HUES48 (cell line): ENCODE data around the gene IBTK.
"Not testable (repeated sequence)": the region's sequence is repeated elsewhere in the genome, so short reads cannot be mapped to it uniquely, and the experiment has no call there.

Experiments used
- H3K27ac ChIP-seq: one replicate; pipeline ENCODE4 v1.7.0; 2013; ENCODE audit warnings: low read depth, low read length, inconsistent platforms
- H3K27me3 ChIP-seq: 2 replicates; pipeline ENCODE4 v1.6.1; 2013; ENCODE audit warnings: mild to moderate bottlenecking, low read length; ENCODE audit not compliant: control insufficient read depth, insufficient read depth
- H3K36me3 ChIP-seq: 2 replicates; pipeline ENCODE4 v1.6.1; 2013; ENCODE audit warnings: low read length; ENCODE audit not compliant: control insufficient read depth, insufficient read depth
- H3K4me1 ChIP-seq: 2 replicates; pipeline ENCODE4 v1.6.1; 2013; ENCODE audit warnings: mild to moderate bottlenecking, low read length; ENCODE audit not compliant: control insufficient read depth, insufficient read depth
- H3K4me3 ChIP-seq: 2 replicates; pipeline ENCODE4 v1.5.1; 2013; ENCODE audit warnings: mild to moderate bottlenecking, low read depth, low read length
- H3K9ac ChIP-seq: 2 replicates; pipeline ENCODE4 v1.6.1; 2013; ENCODE audit warnings: mild to moderate bottlenecking, low read depth, low read length, moderate library complexity
- H3K9me3 ChIP-seq: 2 replicates; pipeline ENCODE4 v1.6.1; 2013; ENCODE audit warnings: low read length; ENCODE audit not compliant: control insufficient read depth, insufficient read depth

IBTK gene

DNA sequence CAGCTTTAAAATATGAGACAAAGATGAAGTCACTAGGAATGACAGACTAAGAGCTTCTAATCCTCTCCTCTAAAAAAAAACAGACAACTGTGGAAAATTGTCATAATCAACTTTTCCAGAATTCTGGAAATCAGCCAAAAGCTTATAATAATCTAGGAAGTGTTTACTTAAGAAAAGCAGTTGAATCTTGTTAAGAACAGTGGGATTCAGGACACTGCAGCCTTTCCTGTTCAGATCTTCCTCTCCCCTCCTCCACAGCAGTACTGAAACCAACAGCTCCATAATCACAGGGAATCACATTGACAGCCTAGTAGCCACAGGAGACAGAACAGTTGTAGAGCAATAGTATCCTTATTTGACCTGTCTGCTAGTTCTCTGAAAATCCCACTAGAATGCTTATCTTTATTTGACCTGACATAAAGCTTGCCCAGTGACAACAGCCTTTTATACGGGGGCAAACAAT is 41.6 kb downstream of the IBTK start:
- H3K27me3 ChIP-seq = no peaks in the 10 kb centered on the region
- no peak overlapping the region for H3K4me3 ChIP-seq
- H3K4me1 ChIP-seq = no peaks in the 10 kb centered on the region
- no peak overlapping the region for H3K9ac ChIP-seq
- H3K27ac ChIP-seq = no peak overlapping the region
- peaks cover 84% of the 10 kb centered on the region for H3K36me3 ChIP-seq
- no peaks in the 10 kb centered on the region for H3K9me3 ChIP-seq

DNA sequence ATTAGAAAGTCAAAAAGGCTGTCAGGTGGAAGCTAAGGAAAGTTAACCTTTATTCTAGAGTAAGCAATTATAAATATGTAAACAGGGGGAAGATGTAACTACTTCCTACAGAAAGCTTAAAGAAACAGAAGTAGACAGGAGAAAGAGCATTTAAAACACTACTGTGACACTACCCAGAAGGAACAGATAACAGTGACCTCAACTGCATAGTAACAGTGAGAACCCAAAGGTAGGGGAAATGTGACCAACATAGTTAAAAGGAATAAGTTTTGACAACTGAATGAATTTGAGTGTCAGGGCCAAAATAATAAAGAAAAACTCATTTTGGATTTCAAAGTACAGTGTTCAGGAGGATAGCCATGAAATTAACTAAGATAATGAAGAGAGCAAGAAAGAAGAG is 43.5 kb downstream of the IBTK start:
- no peak overlapping the region for H3K9ac ChIP-seq
- H3K27ac ChIP-seq = no peak overlapping the region
- peaks cover 7% of the 10 kb centered on the region; the same call in 1 of the 2 replicates for H3K4me1 ChIP-seq
- peaks cover 86% of the 10 kb centered on the region for H3K36me3 ChIP-seq
- H3K9me3 ChIP-seq = no peaks in the 10 kb centered on the region
- H3K4me3 ChIP-seq = no peak overlapping the region
- H3K27me3 ChIP-seq = no peaks in the 10 kb centered on the region

DNA sequence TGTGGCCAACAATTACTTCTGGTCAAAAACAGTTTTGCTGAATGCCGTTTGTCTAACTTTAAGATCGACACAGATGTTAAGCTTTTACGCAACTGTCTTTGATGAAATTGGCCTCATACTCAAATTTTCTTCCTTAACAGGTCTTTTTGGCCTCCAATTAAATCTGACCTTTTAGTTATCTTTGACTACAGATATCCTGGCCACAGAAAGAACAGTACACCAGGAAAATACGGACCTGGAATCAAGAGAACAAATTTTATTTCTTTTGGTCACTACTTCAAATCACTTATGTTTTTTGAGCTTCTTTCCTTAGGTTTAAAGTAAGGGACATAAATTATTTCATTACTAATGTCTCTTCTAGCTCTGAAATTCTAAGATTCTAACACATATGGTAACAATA is 49.8 kb downstream of the IBTK start:
- Histone ChIP-seq H3K27ac (no peak overlapping the region), H3K9me3 (no peaks in the 10 kb centered on the region), H3K4me3 (no peak overlapping the region), H3K4me1 (peaks cover 7% of the 10 kb centered on the region; the same call in 1 of the 2 replicates), H3K9ac (no peak overlapping the region), H3K36me3 (peaks cover 97% of the 10 kb centered on the region), H3K27me3 (no peaks in the 10 kb centered on the region)

DNA sequence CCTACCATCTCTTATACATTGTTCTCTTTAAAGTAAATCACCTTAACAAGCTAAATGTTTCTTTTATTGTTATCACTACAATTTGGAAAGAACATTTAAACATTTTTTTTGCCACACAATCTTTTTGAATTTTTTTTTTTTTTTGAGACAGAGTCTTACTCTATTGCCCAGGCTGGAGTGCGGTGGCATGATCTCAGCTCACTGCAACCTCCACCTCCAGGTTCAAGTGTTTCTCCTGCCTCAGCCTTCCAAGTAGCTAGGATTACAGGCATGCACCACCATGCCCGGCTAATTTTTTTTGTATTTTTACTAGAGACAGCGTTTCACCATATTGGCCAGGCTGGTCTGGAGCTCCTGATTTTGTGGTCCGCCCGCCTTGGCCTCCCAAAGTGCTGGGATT is 50.3 kb downstream of the IBTK start:
- H3K27me3 ChIP-seq, H3K27ac ChIP-seq, H3K4me3 ChIP-seq, H3K4me1 ChIP-seq, H3K9me3 ChIP-seq, H3K9ac ChIP-seq: not testable (repeated sequence)
- peaks cover 96% of the 10 kb centered on the region for H3K36me3 ChIP-seq

DNA sequence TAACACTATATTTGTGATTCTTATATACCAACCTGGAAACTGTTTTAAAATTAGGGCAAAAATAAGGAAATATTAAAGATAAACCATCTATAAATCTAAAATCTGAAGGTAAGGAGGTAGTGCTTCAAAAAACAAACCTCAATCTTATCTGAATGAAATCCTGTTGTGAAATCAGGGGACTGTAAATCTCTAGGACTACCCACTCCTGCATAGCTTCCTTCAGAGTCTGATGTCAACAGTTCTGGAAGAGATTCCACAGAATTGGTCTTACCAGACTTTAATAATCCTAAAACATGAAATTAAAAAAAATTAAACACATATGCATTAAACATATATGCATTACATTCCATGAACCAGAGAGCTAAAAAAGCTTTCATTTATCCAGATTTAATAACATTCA is 51.4 kb downstream of the IBTK start:
- H3K4me1 ChIP-seq = peaks cover 7% of the 10 kb centered on the region; the same call in 1 of the 2 replicates
- H3K27me3 ChIP-seq = no peaks in the 10 kb centered on the region
- H3K27ac ChIP-seq = no peak overlapping the region
- H3K36me3 ChIP-seq = peaks cover 96% of the 10 kb centered on the region
- H3K9me3 ChIP-seq = no peaks in the 10 kb centered on the region
- H3K9ac ChIP-seq = no peak overlapping the region
- no peak overlapping the region for H3K4me3 ChIP-seq

DNA sequence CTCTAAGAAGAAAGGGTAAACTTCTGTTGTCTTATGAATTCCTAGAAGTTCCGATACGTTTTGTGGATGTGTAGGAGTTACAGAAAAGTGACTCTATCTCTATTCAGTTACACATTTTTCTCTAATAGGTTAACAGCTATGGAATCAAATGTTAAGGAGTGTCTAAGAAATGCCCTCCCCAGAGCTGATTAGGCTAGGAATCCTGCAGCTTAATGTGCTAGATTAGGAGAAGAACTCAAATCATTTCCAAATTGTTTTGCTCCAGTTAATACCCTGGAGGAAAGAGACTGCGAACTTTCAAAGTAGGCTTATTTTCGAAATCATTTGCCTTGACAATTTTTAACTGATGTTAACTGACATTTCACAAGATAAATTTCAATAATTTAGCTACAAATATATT is 51.9 kb downstream of the IBTK start:
- H3K27ac ChIP-seq = no peak overlapping the region
- H3K9ac ChIP-seq = no peak overlapping the region
- peaks cover 7% of the 10 kb centered on the region; the same call in 1 of the 2 replicates for H3K4me1 ChIP-seq
- no peaks in the 10 kb centered on the region for H3K9me3 ChIP-seq
- peaks cover 96% of the 10 kb centered on the region for H3K36me3 ChIP-seq
- no peak overlapping the region for H3K4me3 ChIP-seq
- H3K27me3 ChIP-seq = no peaks in the 10 kb centered on the region

DNA sequence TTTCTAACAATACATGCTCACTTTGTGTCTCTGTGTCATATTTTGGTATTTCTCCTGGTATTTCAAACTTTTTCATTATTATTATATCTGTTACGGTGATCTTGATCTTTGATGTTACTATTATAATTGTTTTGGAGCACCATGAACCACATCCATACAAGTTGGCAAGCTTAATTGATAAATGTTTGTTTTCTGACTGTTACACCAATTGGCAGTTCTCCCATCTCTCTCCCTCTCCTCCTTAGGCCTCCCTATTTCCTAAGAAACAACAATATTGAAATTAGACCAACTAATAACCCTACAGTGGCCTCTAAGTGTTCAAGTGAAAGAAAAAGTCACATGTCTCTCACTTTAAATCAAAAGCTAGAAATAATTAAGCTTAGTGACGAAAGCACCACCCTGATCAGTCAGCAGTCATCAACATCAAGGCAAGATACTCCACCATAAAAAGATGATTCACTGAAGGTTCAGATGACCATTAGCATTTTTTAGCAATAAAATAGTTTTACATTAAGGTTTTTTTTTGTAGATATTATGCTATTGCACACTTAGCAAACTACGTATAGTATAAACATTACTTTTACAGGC is 61.5 kb downstream of the IBTK start:
- no peaks in the 10 kb centered on the region for H3K9me3 ChIP-seq
- H3K4me1 ChIP-seq = no peaks in the 10 kb centered on the region
- H3K27ac ChIP-seq = no peak overlapping the region
- no peak overlapping the region for H3K9ac ChIP-seq
- H3K27me3 ChIP-seq = no peaks in the 10 kb centered on the region
- no peak overlapping the region for H3K4me3 ChIP-seq
- peaks cover 89% of the 10 kb centered on the region for H3K36me3 ChIP-seq

DNA sequence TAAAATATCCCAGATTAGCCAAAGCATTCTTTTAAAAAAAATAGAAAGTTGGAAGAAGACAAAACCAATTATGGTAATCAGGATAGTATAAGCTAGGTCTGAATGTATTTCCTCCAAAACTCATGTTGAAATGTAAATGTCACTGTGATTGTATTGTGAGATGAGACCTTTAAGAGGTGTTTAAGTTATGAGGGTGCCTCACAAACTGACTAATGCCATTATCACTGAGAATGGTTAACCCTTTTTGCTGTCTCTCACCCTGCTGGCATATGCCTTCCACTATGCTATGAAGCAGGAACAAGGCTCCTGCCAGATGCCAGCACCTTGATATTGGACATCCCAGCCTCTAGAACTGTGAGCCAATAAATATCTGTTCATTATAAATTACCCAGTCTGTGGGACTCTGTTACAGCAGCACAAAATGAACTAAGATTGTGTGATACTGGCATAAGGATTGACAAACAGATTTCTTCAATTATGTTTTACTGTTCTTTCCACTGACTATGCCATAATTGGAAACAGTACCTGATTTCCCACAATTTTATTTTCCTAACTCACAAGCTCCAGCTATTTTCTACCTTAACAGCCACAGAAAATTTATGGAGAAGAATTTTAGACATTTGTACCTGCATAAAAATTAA is 63.8 kb downstream of the IBTK start:
- Histone ChIP-seq H3K36me3 (peaks cover 88% of the 10 kb centered on the region), H3K4me3 (no peak overlapping the region), H3K4me1 (no peaks in the 10 kb centered on the region), H3K27ac (no peak overlapping the region), H3K9me3 (no peaks in the 10 kb centered on the region), H3K27me3 (no peaks in the 10 kb centered on the region), H3K9ac (no peak overlapping the region)

DNA sequence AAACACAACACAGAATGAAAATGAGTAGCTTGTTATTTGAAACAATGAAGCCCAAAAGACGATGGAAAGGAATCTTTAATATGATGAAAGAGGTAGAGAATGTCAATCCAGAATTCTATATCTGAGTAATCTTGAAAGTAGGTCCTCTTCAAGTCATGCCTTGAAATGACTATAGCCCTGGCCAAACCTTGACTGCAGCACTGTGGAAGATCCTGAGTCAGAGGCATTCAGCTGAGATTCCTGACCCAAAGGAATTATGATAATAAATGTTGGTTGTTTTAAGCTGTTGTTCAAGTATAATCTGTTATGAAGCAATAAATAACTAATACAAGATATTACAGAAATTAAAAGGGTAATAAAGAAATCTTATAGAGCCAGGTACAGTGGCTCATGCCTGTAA is 64.8 kb downstream of the IBTK start:
- H3K4me1 ChIP-seq = no peaks in the 10 kb centered on the region
- H3K36me3 ChIP-seq = peaks cover 81% of the 10 kb centered on the region
- no peak overlapping the region for H3K27ac ChIP-seq

DNA sequence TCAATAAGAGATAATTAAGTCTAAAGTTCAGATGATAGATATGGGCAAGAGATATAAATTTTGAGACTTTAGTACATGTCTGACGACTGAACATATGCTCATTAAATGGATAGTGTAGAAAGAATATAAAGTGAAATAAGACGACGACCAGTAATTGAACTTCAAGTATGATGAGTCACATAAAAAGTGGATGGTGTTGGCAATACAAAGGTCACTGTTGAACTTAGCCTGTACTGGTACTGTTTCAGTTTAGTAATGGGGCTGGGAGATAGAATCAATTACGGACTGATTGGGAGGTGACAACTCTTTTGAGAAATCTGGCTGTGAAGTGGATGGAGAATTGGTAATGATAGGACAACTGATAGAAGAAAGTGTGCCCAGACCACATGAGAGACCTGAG is 68.1 kb downstream of the IBTK start:
- peaks cover 68% of the 10 kb centered on the region for H3K36me3 ChIP-seq
- no peaks in the 10 kb centered on the region for H3K4me1 ChIP-seq
- H3K9ac ChIP-seq = no peak overlapping the region
- no peaks in the 10 kb centered on the region for H3K27me3 ChIP-seq
- H3K4me3 ChIP-seq = no peak overlapping the region
- no peak overlapping the region for H3K27ac ChIP-seq
- H3K9me3 ChIP-seq = no peaks in the 10 kb centered on the region

More for the DNA sequence above, 64.8 kb downstream of the IBTK start:
- Histone ChIP-seq H3K9ac (no peak overlapping the region), H3K27me3 (no peaks in the 10 kb centered on the region), H3K4me3 (no peak overlapping the region), H3K9me3 (no peaks in the 10 kb centered on the region)

DNA sequence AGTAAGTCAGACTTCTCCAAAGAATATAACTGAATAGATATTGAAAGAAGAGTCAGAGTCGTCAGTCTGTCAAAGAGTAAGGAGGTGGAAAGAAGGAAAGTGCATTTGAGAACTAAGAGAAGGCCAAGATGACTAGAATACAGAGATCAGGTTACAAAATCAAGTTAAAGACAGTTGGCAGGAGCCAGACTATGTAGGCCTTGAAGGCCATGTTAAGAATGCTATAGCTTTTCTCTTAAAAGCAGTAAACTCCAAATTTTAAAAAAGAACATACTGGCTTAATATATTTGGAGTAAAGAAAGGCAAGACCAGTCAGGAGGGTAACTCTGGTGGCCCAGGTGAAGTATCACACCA is 68.8 kb downstream of the IBTK start:
- no peak overlapping the region for H3K4me3 ChIP-seq
- no peaks in the 10 kb centered on the region for H3K9me3 ChIP-seq
- H3K4me1 ChIP-seq = no peaks in the 10 kb centered on the region
- no peaks in the 10 kb centered on the region for H3K27me3 ChIP-seq
- H3K27ac ChIP-seq = no peak overlapping the region
- peaks cover 70% of the 10 kb centered on the region for H3K36me3 ChIP-seq
- H3K9ac ChIP-seq = no peak overlapping the region
